Mesodermal cell (in vitro differentiated cells): ENCODE results near the gene C6orf118.

Experiments used
- H3K27ac ChIP-seq: 2 replicates; pipeline ENCODE4 v1.7.0; 2013; ENCODE audit warnings: mild to moderate bottlenecking, low read depth, low read length, moderate library complexity; ENCODE audit not compliant: severe bottlenecking
- H3K36me3 ChIP-seq: 2 replicates; pipeline ENCODE4 v1.7.1; 2013; ENCODE audit warnings: mild to moderate bottlenecking, low read length, moderate library complexity; ENCODE audit not compliant: control insufficient read depth, insufficient read depth
- H3K4me1 ChIP-seq: one replicate; pipeline ENCODE4 v1.7.1; 2013; ENCODE audit warnings: mild to moderate bottlenecking, low read length; ENCODE audit not compliant: insufficient read depth, control insufficient read depth, poor library complexity, severe bottlenecking
- H3K4me3 ChIP-seq: 2 replicates; pipeline ENCODE4 v1.7.0; 2013; ENCODE audit warnings: low read length, control low read depth, mild to moderate bottlenecking; ENCODE audit not compliant: insufficient read depth, poor library complexity, severe bottlenecking; ENCODE audit errors: extremely low read depth
- H3K9me3 ChIP-seq: 2 replicates; pipeline ENCODE4 v1.7.1; 2013; ENCODE audit warnings: mild to moderate bottlenecking, low read length, moderate library complexity; ENCODE audit not compliant: control insufficient read depth
- WGBS, 2 experiments: methylation state at CpG; one replicate each; pipeline ENCODE4 v1.1.5; 2013; ENCODE audit warnings: missing lambda C conversion rate in 2 of 2; ENCODE audit not compliant: insufficient coverage in 2 of 2; 5-methylcytosine and 5-hydroxymethylcytosine counted together

The C6orf118 gene

DNA sequence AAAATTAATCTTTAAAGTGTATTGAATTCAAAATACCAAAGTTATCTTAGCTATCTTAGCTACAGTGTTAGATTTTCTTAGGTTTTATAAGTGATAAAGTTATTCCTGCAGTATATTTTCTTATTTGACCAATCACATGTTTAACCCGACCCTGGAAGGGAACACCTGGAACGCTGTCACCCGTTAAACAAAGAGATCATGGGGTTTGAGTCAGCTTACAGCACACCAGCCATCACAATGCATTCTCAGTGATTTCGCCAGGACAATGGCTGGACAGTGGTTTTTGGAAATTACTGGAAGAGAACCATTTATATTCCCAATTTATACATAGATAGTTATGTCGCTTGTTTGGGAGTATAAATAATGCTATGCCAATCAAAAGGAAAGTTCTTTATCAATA, 10.5 kb downstream of the C6orf118 start:
- Histone ChIP-seq H3K27ac (no peak overlapping the region), H3K9me3 (no peaks in the 10 kb centered on the region), H3K4me1 (no peaks in the 10 kb centered on the region), H3K4me3 (no peak overlapping the region), H3K36me3 (no peaks in the 10 kb centered on the region)
- WGBS, 2 experiments = 87% methylated on average over 3 of the region's 5 CpGs; no CpG with 5 or more reads in 1 of the 2 experiments

DNA sequence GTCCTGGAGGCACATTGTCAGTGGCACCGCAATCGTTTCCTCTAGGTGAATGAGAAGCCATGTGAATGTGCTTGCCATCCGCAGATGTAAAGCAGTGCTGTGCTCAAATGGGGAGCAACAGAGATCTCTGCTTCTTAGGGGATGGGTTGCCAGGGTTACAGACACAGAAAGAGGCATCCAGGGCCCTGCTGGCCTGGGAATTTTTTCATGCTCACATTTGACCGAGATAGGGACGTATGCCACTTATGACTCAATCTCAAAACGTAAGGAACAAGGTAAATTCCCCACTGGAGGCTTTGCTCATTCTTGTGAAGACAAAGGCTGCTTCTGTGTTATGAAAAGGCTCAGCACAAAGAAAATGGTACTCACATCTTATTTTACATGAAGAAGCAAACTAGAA, 11.0 kb downstream of the C6orf118 start:
- 86 to 87% methylated on average over 4 to 6 of the region's 6 CpGs for WGBS, 2 experiments
- no peaks in the 10 kb centered on the region for H3K4me1 ChIP-seq

DNA sequence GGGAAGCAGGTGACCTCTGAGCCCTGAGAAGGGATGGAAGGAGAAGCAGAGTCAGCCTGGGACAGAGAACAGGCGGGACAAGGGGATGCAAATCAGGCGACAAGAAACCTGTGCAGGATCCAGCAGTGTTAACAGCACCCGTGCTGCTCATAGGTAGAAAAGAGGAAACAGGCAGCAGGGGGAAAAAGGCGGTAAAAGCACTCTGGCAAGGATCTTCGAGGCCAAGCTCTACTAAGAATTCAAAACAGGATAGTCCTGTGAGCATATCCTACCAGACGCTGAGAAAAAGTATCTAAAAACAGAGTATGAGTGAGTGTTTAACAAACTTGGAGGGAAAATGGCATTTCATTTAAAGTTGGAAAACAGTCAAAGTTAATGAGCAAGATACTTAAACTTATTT, 16.7 kb downstream of the C6orf118 start:
- no peaks in the 10 kb centered on the region for H3K9me3 ChIP-seq
- H3K4me3 ChIP-seq = no peak overlapping the region
- H3K4me1 ChIP-seq = no peaks in the 10 kb centered on the region
- no peak overlapping the region for H3K27ac ChIP-seq
- WGBS, 2 experiments = 84 to 95% methylated on average over 5 to 6 of the region's 6 CpGs
- no peaks in the 10 kb centered on the region for H3K36me3 ChIP-seq

More for the DNA sequence above, 11.0 kb downstream of the C6orf118 start:
- H3K9me3 ChIP-seq = no peaks in the 10 kb centered on the region
- no peaks in the 10 kb centered on the region for H3K36me3 ChIP-seq
- no peak overlapping the region for H3K27ac ChIP-seq
- H3K4me3 ChIP-seq = no peak overlapping the region

DNA sequence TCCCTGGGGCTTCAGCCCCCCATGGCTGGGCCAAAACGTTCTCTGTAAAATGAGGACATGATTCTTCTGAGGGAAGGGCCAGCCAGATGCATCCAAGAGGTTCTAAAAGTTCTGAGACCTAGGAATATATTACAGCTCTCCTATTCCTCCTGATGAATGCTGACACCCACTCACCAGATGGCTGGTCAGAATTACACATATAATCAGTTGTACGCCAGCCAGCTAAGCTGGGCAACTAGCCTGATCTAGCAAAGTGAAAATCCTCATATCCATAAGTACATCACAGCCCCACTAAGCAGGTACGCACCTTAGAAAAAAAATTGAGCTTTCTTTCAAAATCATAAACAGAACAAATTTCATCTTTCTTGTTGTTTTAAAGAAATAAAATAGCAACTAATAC, 34.8 kb downstream of the C6orf118 start:
- H3K4me3 ChIP-seq = no peak overlapping the region
- H3K36me3 ChIP-seq = no peaks in the 10 kb centered on the region
- H3K9me3 ChIP-seq = no peaks in the 10 kb centered on the region
- no peak overlapping the region for H3K27ac ChIP-seq
- no peaks in the 10 kb centered on the region for H3K4me1 ChIP-seq
- WGBS, 2 experiments = 70 to 90% methylated on average over 2 of the region's 3 CpGs

DNA sequence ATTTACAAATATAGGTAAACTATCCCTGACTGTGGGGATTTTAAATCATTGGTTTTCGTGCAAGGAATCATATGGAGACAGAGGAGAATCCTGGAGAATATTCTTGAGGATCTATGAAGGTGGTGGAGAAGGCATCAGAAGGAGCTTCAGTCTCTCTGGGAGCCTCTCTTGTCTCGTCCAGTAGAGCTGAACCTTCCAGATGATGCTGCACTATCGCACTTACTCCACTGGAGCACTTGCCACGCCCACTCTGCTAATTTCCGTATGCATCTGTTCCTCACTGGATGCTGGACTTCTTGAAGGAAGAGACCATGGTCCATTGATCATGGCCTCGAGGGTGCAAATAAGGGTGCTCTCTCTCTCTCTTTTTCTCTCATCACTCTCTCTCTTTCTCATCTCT, 36.8 kb downstream of the C6orf118 start:
- H3K9me3 ChIP-seq = no peaks in the 10 kb centered on the region
- H3K4me1 ChIP-seq = no peaks in the 10 kb centered on the region
- no peak overlapping the region for H3K27ac ChIP-seq
- H3K36me3 ChIP-seq = no peaks in the 10 kb centered on the region
- H3K4me3 ChIP-seq = no peak overlapping the region
- WGBS, 2 experiments = 87 to 90% methylated on average over 5 of the region's 6 CpGs

DNA sequence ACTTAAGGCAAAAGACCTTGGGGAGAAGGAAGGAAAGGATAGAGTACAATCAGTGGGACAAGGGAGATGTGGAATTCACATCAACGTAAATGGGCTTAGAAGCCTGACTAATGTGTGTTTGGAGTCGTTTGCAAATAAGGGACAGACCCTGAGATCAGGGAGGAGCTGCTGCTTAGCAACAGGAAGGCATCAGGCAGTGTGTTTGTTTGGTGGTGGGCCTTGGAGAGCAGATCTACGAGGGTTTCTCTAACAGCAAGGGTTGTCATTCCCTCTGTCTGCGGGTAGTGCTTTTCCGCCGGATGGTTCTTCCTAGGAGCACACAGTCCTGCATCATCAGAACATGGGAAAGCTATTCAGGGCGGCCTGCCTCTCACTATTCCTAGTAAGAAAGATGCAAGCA, 40.4 kb downstream of the C6orf118 start:
- Histone ChIP-seq H3K27ac (no peak overlapping the region), H3K4me3 (no peak overlapping the region), H3K4me1 (no peaks in the 10 kb centered on the region), H3K9me3 (no peaks in the 10 kb centered on the region), H3K36me3 (no peaks in the 10 kb centered on the region)
- 56 to 73% methylated on average over 4 to 7 of the region's 7 CpGs for WGBS, 2 experiments

DNA sequence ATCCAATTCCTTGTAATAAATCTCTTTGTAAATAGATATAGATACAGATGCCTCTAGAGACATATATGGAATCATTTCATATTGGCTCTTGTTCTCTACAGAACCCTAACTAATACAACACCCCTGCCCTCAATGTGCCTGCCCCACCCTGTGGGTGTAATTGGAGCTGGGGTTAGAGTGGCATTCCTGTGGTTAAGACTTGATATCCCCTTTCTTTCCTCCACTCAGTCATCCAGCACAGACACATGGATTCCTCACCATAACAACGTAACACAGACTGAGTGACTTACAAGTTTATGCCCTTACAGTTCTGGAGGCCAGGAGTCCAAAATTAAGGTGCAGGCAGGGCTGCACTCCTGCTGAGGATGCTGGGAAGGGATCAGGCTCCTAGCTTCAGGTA, 42.8 kb downstream of the C6orf118 start:
- H3K4me3 ChIP-seq = no peak overlapping the region
- no peak overlapping the region for H3K27ac ChIP-seq
- 100% methylated on average over 1 of the region's 1 CpG; no CpG with 5 or more reads in 1 of the 2 experiments for WGBS, 2 experiments
- H3K4me1 ChIP-seq = no peaks in the 10 kb centered on the region
- H3K9me3 ChIP-seq = no peaks in the 10 kb centered on the region
- no peaks in the 10 kb centered on the region for H3K36me3 ChIP-seq

DNA sequence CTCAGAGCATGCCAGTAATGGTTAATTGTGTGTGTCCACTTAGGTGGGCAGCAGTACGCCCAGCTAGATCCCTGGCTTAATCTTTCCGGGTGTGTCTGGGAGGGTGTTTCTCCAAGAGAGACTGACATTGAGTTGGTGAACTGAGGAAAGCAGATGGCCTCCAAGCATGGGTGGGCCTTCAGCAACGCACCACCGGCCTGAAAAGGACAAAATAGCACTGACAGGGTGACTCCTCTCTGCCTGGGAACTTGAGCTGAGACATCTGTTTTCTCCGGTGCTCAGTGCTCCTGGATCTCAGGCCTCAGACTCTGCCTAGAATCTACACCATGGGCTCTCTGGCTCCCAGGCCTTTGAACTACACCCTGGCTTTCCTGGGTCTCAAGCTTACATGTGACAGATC, 43.2 kb downstream of the C6orf118 start:
- H3K27ac ChIP-seq = no peak overlapping the region
- 92 to 94% methylated on average over 5 of the region's 5 CpGs for WGBS, 2 experiments

DNA sequence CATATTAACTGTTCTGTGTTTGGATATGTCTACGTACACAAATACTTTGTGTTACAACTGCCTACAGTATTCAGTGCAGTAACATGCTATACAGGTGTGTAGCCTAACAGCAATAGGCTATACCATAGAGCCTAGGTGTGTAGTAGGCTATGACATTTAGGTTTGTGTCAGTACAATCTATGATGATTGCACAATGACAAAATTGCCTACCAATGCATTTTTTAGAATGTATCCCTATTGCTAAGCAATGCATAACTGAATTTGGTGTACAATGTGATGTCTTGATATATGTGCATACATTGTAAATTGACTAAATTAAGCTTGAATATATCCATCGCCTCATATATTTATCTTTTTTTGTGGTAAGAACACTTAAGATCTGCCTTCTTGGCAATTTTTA, 48.9 kb downstream of the C6orf118 start:
- Histone ChIP-seq H3K36me3 (no peaks in the 10 kb centered on the region), H3K27ac (no peak overlapping the region), H3K4me1 (no peaks in the 10 kb centered on the region), H3K9me3 (peaks cover 9% of the 10 kb centered on the region), H3K4me3 (no peak overlapping the region)
- WGBS, 2 experiments = no CpG with 5 or more reads among the region's 2 CpGs

More for the DNA sequence above, 43.2 kb downstream of the C6orf118 start:
- H3K36me3 ChIP-seq = no peaks in the 10 kb centered on the region
- H3K4me3 ChIP-seq = no peak overlapping the region
- H3K9me3 ChIP-seq = no peaks in the 10 kb centered on the region
- H3K4me1 ChIP-seq = no peaks in the 10 kb centered on the region

DNA sequence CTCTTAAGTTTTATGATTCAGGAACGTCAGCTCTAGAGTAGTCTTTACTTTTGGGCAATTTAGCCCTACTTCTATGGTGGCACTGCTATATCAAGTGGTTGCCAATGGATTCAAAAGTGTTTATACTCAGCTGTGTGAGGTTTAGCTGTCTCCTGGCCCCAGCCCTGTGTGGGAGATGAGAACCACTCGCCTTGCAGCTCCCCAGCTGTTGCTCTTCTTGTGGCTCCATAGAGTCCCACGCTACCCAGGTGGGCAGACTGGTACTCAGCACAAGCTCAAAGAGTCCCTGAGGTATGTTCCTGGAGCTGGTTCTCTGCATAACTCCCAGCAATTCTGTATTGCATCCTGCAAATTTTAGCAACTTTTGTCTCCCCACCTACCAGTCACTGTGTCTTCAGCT, 59.6 kb downstream of the C6orf118 start:
- Histone ChIP-seq H3K9me3 (no peaks in the 10 kb centered on the region), H3K36me3 (no peaks in the 10 kb centered on the region), H3K4me1 (no peaks in the 10 kb centered on the region), H3K4me3 (no peak overlapping the region), H3K27ac (no peak overlapping the region)
- 91 to 92% methylated on average over 3 of the region's 3 CpGs for WGBS, 2 experiments

DNA sequence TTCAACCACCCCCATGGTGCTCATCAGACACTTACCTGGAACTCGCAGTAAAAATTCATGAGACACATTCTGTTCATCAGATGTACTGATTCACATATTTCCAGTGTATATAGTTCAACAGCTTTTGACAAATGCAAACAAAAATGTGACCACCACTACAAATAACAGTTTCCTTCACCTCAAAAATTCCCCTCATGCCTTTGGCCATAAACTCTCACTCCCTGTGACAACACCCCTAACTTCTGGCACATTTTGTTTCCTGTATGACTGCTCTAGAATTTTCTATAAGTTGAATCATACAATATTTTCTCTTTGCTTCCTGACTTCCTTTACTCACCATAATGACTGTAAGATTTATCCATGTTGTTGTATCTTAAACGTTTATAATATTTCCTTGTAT, 63.7 kb downstream of the C6orf118 start:
- no peaks in the 10 kb centered on the region for H3K4me1 ChIP-seq
- no peaks in the 10 kb centered on the region for H3K36me3 ChIP-seq
- WGBS, 2 experiments = 80% methylated on average over 1 of the region's 2 CpGs; no CpG with 5 or more reads in 1 of the 2 experiments
- no peak overlapping the region for H3K4me3 ChIP-seq
- no peak overlapping the region for H3K27ac ChIP-seq
- H3K9me3 ChIP-seq = no peaks in the 10 kb centered on the region
